Cerebellar cortex (tissue), 1 donor: ENCODE data around the gene COA5.

Source experiments
- DNase-seq: peaks from one replicate; pipeline ENCODE4 v3.0.0-alpha.2; 2015; ENCODE audit warnings: low spot score

The COA5 gene

DNA sequence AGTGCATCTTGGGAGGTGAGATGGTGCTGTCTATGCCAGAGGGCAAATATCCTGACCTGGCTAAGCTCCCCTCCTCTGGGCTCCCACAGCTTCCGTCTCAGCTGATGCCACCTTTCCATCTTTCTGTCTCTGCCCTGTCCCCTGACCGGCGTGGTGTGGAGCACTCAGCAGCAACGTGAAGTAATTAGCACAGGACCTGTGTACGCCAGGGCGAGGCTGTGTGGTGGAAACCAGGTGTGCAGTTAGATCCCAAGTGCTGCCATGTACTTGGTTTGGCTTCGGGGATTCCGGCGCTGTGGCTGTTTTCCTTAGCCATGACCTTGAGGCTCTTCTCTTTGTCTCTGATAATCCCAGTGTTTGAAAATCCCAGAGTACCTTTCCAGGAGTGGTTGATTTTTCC lies 36.5 kb downstream of the COA5 start:
- no peak for DNase-seq

DNA sequence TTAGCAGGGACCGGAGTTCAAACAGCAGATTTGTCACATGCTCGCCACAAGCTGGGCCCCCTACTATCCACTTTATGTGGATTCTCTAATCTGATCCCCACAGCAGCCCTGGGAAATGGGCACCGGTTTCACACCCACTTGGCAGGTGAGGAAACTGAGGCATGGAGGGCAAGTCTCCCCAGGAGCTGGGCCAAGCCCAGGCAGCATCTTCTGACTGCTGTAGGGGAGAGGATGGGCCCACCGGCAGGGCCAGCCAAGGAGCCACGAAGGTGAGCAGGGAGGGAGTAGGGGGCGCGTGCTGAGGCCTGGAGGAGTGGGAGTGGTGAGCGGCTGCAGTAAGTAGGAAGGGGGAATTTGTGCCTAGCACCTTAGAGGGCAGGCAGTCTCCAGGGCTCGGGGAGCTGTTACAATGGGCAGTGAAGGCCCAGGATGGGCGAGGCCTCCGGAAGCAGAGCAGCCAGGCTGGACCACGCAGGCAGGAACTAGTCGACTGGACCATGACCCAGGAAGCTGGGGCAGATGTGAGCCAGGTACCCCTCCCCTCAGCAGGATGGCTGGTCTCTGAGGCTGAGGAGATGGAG lies 37.1 kb downstream of the COA5 start:
- DNase-seq = no peak

DNA sequence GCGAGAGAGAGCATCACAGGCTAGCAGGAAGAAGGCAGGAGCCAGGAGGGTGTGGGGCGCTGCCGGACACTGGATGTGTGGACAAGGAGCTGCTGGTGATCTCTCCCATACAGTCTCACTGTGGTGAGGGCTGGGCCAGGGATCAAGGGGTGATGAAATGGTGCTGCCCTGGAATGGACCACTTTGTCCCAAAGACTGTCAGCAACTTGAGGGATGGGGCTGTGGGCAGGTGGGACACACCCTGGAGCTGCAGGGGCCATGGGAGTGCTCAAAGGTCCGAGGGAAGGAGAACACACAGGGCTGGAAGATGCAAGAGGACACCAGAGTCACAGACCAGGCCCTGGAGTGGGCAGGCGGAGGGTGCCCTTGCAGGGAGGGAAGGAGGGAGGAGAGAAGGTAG lies 38.0 kb downstream of the COA5 start:
- DNase-seq = no peak

DNA sequence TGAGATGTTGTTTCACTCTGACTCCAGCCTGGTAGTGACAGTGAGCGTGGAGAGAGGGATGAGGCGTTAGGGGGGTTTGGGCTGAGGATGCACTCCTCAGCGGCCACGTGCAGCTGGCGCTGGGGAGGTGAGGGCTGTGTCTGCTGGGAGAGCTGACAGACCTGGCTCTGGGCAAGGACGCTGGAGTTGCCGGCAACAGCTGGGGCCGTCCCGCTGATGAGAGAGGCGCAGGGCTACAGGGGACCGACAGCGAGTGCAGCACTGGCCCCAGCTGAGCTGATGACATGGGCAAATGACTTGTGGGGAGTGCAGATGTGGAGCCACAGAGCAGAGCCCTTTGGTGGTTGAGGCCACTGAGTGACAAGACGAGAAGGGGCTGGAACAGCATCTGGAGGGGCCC lies 38.4 kb downstream of the COA5 start:
- no peak for DNase-seq

DNA sequence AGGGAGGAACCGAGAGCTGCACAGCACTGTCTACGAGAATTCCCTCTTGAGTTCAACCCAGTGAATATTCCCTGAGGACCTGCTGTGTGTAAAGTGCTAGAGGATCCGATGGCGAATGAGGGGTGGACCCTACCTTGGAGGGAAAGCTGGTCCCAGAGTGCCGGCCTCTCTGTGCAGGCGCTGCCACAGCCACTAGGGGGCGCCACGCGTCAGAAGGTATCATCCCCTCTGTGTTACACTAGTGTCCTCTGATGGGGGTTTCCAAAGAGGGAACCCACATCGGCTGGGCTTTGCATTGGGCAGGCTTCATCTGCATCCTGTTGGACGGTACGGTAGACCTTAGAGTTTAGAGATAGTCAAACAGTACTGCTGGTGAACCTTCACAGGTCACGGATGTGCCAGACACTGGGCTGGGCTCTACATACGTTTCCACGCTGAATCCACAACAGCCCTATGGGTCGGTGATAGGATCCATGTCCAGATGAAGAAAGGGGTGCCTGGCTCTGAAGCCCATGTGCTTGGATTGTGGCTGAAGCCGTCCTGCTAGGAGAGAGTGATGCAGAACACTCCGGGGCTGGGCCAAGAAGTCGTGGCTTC lies 39.0 kb downstream of the COA5 start:
- peak; percentile 29 for DNase-seq

DNA sequence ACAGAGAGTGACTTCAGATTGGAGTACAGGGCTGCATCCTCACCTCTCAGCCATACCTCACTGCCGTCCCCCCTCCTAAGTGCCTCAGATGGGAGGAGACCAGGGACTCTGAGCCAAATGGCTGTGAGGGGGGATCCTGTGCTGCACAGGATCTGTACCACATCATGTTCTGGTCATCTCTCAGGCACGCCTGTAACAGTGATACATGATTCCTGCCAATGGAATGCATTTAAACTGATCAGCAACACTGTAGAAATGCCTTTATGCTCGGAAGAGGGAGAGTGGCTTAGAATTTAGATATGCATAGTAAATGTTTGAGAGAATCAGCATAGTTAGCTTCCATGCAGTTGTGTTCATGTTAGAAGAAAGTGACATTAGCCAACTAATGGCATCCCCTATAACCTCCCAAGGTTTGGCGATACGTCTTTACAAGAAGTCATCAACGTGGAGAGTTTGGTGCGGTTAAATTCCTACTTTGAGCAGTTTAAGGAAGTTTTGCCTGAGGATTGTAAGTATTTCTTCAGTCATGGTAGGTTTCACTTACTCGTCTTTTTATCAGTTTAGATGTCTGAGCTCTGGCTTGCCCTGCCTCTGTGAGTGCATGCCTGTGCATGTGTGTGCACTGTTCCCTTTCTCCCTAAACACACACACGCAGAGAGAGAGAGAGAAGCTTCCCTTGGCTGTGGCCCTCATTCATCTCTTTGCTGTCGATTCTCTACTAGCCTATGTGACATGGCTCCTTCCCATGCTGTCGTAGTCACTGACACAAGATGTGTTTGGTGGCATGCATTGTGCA lies 40.0 kb downstream of the COA5 start:
- no peak for DNase-seq

DNA sequence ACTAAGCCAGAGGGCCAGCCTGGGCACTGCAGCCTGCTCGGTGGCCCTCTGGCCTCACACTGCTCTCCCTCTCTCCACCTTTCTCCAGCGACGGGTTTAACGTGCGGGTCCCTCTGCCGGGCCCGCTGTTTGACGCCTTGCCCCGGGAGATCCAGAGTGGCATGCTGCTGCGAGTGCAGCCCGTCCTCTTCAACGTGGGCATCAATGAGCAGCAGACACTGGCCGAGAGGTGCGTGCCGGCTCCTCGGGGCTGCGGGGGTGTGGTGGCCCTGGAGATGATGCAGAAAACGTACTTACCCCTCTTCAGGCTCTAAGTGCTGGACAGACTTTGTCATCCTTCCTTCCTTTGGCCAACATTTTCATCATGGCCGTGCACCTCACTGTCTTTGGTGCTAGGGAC lies 42.4 kb downstream of the COA5 start:
- DNase-seq = no peak

DNA sequence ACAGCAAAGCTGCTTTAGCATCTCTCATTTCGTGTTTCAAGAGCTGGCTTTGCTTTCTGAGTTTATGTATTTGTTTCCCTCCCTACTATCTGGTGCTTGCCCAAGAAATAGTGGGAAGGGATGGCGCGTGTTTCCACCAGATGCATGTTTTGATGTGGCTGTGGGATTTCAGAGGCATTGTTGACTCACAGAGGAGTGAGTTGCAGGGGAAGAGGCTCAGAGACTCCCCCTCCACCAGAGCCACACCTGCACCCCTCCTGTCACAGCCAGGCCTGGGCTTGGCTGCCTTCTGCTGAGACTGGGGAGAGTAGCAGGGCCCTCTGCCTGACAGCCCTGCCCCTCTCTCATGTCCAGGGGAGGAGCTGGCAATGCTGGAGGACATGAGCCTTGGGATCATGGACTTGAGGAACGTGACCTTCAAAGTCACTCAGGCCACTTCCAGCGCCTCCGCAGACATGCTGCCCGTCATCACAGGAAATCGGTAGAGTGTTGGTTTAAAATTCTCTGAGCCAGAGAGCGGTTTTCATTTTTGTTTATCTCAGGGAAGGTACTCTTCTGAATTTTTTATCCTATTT lies 42.9 kb downstream of the COA5 start:
- no peak for DNase-seq

DNA sequence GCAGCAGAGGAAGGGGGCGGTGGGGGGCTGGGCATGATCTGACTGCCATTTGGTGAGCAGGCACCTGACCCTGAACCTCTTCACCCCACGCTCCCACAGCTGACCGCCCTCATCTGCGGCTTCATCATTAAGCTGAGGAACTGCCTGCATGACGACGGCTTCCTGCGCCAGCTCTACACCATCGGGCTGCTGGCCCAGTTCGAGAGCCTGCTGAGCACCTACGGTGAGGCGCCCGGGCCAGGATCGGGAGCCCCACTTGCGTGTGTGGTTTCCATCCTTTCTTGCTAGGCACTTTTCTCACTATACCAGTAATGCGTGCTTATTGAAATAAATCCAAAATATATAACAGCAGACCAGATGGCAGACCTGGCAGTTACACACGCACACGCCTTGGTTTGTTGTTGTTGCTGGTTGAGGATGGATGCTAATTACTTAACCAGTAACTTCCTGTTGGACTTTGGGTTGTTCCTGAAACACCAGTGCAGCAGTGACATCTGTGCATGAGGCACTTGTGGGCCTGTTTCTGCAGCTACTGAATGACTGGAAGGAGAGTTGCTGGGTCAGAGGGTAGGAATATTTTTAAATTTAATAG lies 43.7 kb downstream of the COA5 start:
- DNase-seq = peak; percentile 64

DNA sequence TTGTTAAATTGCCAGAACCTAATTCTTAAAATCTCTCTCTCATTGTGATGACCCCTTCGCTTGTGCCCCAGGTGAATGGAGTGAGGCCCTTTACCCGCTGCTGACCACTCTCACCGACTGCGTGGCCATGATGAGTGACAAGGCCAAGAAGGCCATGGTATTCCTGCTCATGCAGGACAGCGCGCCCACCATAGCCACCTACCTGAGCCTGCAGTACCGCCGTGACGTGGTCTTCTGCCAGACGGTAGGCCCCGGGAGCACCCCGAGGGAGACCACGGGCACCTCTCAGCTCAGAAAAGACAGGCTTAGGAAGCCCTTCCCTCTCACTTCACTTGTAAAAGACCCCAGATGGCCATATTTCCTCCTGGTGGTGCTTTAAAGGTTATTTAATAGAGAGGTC lies 44.9 kb downstream of the COA5 start:
- DNase-seq = no peak

DNA sequence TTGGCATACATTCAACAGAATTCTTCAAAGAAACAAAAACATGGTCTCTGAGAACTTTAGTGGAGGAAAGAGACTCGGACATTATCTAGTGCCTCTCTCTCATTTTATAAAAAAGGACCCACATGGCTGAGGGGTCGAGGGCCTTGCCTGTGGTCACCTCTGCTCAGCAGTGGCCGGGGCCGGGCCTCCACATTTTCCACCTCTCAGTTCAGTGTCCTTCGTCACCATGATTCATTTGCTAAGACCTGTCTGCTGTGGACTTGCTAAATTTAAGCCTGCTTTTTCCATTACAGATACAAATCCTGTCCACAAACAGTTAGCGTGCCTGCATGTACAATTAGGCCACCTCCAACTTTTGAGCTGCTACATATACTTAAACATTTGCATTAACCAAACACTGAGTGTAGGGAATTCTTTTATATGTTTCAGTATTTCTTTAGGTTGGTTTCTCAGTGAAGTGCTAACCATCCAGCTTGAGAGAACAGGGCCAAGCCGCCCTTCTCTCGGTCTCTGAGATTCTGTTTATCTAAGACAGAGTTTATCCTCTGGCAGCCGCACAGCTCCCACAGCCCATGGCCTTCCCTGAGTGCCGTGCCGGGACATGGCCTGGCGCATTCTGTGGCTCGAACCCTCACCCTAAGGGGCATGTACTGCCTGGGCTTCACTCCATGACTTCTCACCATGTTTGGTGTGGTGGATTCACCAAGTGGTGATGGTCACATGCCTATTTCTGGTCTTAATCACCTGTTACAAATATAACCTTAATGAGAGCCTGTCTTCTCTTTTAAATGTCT lies 46.2 kb downstream of the COA5 start:
- no peak for DNase-seq

DNA sequence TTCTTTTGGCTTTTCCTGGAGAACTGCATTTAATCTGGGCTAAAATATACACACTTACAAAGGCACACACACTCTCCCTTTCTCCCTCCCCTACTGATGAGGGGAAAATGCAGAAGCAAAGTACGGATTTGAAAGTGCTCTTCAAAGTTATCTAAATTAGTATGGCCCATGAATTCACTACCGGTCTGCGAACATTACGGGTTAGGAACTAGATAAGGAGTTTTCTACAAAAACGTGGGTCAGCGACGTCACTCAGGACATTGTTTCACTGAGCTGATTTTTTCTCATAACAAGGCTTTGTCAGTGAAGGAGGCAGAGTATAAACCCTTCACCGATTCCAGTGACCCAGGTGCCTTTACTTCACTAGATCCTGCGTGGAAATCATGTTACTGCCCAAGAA lies 47.3 kb downstream of the COA5 start:
- DNase-seq = no peak

DNA sequence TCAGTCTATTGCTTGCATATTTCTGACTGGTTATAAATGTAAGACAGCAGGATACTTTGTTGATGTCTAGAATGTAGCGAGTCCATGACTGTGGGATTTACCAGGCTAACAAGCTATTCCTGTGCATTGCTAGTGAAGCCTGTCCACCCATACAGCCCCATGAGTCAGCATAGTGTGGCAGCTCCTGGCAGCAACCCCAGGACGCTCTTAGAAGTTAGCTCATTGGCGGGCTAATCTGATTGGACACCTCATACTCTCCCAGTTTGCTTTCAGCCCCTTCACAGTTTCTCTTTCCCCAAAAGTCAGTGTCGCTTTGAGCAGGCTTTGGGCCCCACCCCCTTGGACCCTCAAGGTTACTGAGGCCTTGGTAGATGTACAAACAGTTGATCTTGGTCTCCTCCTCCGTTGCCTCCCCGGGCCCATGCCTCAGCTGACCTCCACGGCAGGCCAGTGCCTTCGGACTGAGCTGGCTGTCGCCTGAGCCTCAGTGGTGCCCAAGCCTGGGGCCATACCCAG lies 48.0 kb downstream of the COA5 start:
- DNase-seq = no peak

DNA sequence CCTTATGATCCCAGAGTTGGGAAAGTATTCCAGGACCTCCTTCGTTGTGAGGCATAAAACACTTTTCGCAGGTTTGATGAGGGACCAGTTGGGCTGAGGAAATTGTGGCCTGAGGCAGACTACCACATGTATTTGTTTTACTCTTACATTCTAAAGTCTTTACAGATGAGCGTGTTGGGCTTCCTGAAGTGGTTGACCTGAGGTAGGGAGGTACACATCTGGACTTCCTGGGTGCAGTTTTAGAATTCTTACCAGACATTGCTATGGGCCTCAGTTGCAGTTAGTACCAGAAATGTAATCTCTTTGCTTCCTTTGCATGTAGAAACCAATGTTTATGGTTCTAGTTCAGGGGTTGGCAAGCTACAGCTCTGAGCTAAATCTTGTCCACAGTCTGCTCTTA lies 48.7 kb downstream of the COA5 start:
- DNase-seq = no peak

DNA sequence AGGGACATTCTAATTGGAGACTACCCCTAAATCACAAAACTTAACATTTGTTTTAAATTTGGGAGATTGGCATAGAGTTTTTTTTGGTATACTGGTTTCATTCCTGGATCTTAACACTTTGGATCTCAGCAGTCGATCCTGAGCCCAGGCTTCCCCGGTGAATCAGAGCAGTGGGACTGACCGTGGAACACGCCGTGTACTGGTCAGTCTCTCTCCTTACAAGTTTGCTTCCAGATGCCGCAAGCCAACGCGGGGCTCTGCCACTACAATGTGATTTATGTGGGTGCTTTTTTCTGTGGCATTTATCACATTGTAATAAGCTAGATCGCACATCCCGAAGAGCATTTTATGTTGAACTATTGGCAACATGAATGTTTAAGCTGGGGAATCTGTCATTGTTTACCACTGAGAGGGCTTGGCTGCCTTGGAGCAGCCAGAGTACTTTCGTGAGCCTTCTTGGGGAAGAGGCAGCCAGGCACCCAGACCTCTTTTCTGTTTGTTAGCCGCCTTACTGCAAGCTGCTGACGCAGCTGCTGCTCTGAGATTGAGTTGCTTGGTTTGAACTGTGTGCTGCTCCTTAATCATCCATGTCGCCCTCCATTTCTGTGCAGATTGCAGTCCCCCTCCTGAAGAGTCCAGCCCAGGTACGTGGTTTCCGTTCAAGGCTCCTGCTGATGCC lies 49.3 kb downstream of the COA5 start:
- no peak for DNase-seq

DNA sequence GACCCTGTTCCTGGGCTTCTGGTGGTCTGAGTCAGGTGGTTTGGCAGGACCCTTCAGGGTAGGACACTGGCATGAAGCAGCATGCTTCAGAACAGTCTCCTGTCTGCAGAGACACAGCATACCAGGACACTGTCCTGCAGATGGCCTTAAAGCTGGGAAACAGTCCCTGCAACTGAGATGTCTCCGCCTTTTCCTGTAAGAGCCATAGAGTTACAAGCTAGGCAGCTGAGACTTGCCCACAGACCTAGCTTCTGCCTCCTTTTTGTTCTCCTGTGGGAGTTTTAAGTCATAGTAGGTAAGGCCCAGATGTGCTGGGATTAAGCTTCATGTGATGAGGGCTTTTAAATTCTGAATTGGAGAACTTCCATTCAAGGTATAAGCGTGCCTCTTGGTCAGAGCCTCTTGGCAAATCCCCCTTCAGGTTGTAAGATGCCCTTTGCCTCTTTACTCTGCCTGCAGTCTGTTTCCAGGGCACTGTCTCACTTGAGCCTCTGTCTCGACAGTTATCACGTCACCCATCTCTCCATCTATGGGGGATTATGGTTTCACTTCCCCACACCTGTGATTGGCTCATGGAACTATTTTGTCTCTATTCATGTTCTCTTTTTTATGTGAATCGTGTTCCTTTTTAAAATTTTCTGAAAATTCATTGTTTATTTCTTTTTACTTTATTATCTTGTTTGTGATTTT lies 51.8 kb downstream of the COA5 start:
- no peak for DNase-seq

DNA sequence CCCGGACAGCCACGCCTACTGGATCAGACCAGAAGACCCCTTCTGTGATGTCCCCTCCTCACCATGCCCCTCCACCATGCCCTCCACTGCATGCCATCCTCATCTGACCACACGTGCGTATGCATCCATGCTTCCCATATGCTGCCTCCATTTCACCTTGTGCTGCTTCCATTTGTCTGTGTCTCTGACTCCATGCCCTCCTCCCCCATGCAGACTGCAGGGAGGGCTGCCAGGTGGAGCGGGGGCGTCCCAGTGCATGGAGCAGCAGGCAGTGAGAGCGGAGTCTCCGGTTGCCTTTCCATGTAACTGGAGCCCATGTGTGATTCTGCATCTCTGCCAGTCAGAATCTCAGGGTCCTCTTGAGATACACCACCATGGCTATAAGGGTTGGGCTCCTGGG lies 52.6 kb downstream of the COA5 start:
- no peak for DNase-seq

DNA sequence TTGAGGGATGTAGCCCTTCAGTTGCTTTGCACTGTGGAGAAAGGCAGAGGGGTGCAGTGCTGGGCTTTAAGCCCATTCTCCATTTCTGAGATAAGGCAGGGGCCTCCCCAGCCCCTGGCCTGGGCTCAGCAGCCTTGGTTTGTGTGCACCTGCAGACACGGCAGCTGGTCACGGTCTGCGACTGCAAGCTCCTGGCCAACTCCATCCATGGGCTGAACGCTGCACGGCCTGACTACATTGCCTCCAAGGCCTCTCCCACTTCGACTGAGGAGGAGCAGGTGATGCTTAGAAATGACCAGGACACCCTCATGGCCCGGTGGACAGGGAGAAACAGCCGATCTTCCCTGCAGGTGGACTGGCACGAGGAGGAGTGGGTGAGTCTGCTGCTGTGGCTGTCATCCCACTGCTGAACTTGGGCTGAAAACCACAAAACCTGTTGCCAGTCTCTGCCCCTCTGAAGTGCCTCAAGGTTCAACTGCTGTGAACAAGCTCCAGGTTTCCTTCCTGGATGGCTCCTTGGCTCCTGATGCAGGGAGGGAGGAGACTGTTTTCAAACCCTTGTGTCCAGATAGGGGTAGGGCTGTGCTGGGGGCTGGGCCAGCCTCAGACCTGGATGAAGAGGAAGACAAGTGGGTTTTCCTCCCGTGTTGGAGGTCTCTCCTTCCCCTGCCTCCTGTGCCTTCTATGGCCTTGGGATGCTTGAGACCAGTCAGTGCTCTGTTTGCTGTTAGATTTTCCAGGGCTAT lies 54.0 kb downstream of the COA5 start:
- no peak for DNase-seq

DNA sequence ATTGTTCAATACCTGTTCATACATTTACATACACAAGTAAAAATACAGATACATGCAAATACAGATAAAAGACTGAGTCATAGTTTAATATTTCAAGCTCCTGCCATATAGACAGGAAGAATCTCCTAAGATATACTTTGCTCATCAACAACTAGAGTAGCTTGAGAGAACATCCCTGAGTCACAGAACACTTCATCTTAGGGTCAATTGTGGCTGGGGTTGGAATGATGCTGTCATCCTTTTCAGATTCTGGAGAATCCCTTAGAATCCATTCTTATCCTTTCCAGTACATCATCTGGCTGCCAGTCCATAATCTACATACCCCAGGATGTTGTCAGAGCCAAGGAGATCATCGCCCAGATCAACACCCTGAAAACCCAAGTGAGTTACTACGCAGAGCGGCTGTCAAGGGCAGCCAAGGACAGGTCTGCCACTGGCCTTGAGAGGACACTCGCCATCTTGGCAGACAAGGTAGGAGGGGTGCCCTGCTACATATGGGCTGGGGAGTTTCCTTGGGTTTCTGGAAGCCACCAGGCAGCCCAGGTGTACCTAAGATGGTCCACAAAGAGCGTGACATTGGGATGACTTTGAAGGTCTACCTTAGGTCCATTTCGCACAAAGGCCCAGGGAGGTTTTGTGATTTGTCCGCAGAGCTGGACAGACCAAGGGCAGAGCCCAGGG lies 55.7 kb downstream of the COA5 start:
- DNase-seq = no peak
